Measurements from ENCODE around the gene FADS2.

The FADS2 gene

GRCh38 chr11:61846362-61847020 is 18.4 kb downstream of the FADS2 start:
- TF ChIP-seq CTCF (IDR thresholded peaks at IDR 0.05; ENCODE audit: low read depth, low read length, missing control alignments) = no peak
- no peak overlapping the region for H3K4me3 ChIP-seq (ENCODE audit: low read depth, low read length)
- DNase-seq (ENCODE audit: low read depth) = no peak

- no peak overlapping the region for H3K4me3 ChIP-seq (ENCODE audit: low read depth, low read length)
- no peak for TF ChIP-seq CTCF (IDR thresholded peaks at IDR 0.05; ENCODE audit: low read depth, low read length, missing control alignments)
- DNase-seq (ENCODE audit: low read depth) = no peak
Measured at GRCh38 chr11:61847914-61848581, 19.9 kb downstream of the FADS2 start.

- TF ChIP-seq CTCF (IDR thresholded peaks at IDR 0.05; ENCODE audit: low read depth, low read length, missing control alignments) = no peak
- no peak for DNase-seq (ENCODE audit: low read depth)
- H3K4me3 ChIP-seq (ENCODE audit: low read depth, low read length) = no peak overlapping the region
Measured at GRCh38 chr11:61848631-61849030, 20.5 kb downstream of the FADS2 start.

- TF ChIP-seq CTCF (IDR thresholded peaks at IDR 0.05; ENCODE audit: low read depth, low read length, missing control alignments) = no peak
- DNase-seq (ENCODE audit: low read depth) = no peak
- no peak overlapping the region for H3K4me3 ChIP-seq (ENCODE audit: low read depth, low read length)
Measured at GRCh38 chr11:61850687-61851086, 22.6 kb downstream of the FADS2 start.

- H3K4me3 ChIP-seq (ENCODE audit: low read depth, low read length) = no peak overlapping the region
- no peak for TF ChIP-seq CTCF (IDR thresholded peaks at IDR 0.05; ENCODE audit: low read depth, low read length, missing control alignments)
- no peak for DNase-seq (ENCODE audit: low read depth)
Measured at GRCh38 chr11:61851113-61851899, 23.2 kb downstream of the FADS2 start.

GRCh38 chr11:61851900-61852295 is 23.8 kb downstream of the FADS2 start:
- no peak for DNase-seq (ENCODE audit: low read depth)
- TF ChIP-seq CTCF (IDR thresholded peaks at IDR 0.05; ENCODE audit: low read depth, low read length, missing control alignments) = no peak
- no peak overlapping the region for H3K4me3 ChIP-seq (ENCODE audit: low read depth, low read length)
